Measurements from ENCODE around the gene CALB2. TPM values are rescaled to one million over a fixed set of nuclear protein-coding genes. Genes with fewer than 3 reads are reported as not detected.

Gene CALB2
- total and polyA plus RNA-seq, 2 of the 8 experiments (the other 6 are each of a cell fraction or from before 2014, with no cell fraction given): 1.9 to 2.6 TPM

DNA sequence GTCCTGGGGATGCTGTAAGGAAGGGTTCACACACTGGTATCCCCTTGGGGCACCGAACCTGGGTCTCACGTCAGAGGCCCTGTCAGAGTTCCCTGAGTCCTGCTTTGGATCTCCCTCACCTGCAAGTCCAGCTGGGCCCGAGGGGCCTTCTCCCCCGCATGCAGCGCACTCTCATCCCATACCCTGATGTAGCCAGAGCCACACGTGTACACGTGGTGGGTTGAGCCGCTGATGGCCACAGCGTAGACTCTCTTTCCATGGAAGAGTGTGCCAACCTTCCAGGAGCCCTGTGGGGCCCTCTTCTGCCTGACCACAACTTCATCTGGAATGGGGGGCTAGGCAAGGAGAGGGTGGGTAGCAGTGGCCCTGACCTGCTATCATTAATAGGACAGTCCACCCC is 73.5 kb downstream of the CALB2 start (continued):
- TF ChIP-seq SIN3A (conservative IDR thresholded peaks at IDR 0.05 in 1 of 2, IDR thresholded peaks at IDR 0.05 in 1 of 2; ENCODE audit: low read depth in 1 of 2, low read length in 2 of 2) (no peak), CEBPB (IDR thresholded peaks at IDR 0.05; ENCODE audit: low read depth, low read length) (no peak), BACH1 (IDR thresholded peaks at IDR 0.05; ENCODE audit: low read length) (no peak), SIX5 (IDR thresholded peaks at IDR 0.05; ENCODE audit: low read depth, low read length) (no peak)
- TF ChIP-seq, protein P1, sequence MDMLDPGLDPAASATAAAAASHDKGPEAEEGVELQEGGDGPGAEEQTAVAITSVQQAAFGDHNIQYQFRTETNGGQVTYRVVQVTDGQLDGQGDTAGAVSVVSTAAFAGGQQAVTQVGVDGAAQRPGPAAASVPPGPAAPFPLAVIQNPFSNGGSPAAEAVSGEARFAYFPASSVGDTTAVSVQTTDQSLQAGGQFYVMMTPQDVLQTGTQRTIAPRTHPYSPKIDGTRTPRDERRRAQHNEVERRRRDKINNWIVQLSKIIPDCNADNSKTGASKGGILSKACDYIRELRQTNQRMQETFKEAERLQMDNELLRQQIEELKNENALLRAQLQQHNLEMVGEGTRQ (IDR thresholded peaks at IDR 0.05; ENCODE audit: low read length): no peak

Data from H1 (cell line).